Glomerular endothelial cell (primary cell): ENCODE data around the gene XBP1. TPM values are rescaled to one million over a fixed set of nuclear protein-coding genes. Genes with fewer than 3 reads are reported as not detected.
"Not testable (repeated sequence)": the region's sequence is repeated elsewhere in the genome, so short reads cannot be mapped to it uniquely, and the experiment has no call there.

ENCODE experiments used
- DNase-seq: peaks from one replicate; pipeline ENCODE4 v3.0.0-alpha.2; 2011; ENCODE audit warnings: low read depth, low spot score; ENCODE audit errors: extremely low read depth
- total RNA-seq: library from RNA; depleted of rRNA; stranded (reverse); fragments of >200 nt; gene quantifications from 2 replicates; pipeline ENCODE4 v1.2.3, GENCODE V29; 2015

Gene XBP1
- total RNA-seq, 1 donor from 2014 or later: 125 TPM

DNA sequence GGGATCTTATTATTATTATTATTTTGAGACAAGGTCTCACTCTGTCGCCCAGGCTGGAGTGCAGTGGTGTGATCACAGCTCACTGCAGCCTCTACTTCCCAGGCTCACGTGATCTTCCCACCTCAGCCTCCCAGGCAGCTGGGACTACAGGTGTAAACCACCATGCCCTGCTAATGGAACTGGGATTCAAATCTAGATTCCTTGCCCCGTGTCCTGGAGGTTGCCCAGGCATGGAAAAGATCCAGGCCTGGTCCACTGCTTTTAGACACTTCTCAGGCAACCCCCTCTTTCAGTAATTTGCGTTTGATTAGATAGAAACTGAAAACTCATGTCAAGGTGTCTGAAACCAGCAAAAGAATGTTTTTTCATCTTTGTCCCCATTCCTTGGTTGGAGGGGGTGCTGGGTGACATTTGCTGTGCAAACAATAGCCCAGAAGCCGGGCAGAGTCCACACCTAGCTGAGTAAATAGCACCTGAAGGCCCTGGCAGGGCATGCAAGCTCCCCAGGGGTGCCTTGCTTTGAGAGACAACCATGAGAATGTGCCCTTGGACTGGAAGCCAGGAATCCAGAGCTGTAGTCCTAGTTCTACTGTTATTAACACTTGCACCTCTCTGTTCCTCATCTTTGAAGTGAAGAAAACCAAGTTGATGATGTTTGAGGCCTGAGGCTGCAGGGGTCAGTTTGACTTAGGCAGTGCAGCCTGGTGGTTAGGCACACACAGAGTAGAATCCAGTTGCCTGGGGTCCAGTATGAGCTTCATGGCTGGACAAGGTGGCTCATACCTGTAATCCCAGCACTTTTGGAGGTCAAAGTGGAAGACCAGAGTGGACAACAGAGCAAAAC lies 19.1 kb upstream of the XBP1 start:
- no peak for DNase-seq

DNA sequence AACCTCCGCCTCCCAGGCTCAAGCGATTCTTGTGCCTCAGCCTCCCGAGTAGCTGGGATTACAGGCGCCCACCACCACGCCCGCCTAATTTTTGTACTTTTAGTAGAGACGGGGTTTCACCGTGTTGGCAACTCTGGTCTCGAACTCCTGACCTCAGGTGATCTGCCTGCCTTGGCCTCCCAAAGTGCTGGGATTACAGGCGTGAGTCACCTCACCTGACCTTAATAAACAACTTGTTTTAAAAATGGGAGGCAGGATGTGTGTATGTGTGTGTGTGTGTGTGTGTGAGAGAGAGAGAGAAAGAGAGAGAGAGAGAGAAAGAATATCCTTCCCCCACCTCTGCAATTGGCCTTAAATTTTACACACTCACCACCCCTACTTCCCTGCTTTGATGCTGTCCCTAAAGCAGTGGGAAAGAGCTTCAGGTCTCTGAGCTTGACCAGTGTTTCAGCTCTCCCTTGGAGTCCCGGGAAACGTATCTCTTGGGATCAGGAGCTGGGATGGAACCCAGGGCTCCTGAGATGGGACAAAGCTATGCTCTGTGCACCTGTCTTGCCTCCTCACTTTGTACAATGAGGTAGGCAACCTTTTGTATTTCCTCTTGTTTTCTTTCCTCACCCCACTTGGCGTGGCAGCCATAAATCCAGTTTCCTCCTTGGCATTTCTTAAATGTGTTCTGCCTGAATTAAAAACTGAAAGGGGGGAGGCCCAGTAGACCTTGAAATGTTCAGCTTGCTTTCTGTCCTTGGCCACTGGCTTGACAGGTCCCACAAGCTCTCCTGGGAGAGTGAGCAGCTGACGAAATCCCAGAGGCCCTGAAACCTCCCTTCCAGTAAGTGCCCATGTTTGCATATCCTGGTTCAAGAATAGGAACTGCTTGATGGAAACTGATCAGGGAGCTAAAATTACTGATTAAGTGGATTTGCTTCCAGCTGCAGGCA lies 17.8 kb upstream of the XBP1 start:
- no peak for DNase-seq

DNA sequence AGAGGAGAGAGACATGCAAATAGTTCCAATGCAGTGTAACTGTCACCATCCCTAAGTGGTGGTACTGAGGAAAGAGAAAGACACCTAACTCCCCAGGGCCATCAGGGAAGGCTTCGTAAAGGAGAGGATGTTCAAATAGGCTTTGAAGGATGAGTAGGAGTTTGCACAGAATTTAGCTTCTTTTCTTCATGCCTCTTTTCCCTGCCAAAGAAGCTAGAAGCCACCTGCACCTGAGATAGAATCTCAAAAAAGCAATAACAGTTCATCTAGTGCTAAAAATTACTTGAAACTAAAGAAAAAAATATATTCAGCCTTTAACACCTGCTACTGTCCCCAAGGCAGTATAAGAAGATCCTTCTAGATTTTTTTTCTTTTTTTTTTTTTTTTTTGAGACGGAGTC lies 16.7 kb upstream of the XBP1 start:
- no peak for DNase-seq

DNA sequence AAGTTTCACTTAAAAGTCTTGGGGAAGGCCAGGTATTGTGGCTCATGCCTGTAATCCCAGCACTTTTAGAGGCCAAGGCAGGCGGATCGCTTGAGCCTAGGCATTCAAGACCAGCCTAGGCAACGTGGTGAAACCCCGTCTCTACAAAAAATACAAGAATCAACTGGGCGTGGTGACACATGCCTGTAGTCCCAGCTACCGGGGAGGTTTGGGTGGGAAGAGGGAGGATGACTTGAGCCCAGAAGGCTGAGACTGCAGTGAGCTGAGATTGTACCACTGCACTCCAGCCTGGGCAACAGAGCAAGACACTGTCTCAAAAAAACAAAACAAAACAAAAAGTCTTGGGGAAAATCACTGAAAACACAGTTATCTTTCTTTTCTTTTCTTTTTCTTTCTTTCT lies 15.4 kb upstream of the XBP1 start:
- DNase-seq: no peak

DNA sequence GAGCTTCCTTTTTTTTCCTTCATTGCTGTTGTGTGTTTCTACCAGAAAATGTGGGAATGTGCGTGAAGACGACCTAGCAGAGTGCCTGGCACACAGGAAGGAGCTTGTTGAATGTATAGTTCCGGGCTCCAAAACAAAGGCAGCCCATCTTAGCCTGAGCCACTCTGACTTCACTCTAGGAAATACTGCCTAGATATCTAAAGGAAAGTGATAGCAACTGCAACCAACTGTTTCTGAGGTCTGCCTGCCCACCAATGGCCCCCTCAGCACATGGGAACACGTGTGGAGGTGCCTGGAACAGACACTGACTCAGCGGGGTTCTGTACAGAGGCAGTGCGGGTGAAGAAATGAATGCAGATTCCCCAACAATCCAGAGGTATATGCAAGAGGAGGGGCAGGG lies 14.7 kb upstream of the XBP1 start:
- DNase-seq: no peak

DNA sequence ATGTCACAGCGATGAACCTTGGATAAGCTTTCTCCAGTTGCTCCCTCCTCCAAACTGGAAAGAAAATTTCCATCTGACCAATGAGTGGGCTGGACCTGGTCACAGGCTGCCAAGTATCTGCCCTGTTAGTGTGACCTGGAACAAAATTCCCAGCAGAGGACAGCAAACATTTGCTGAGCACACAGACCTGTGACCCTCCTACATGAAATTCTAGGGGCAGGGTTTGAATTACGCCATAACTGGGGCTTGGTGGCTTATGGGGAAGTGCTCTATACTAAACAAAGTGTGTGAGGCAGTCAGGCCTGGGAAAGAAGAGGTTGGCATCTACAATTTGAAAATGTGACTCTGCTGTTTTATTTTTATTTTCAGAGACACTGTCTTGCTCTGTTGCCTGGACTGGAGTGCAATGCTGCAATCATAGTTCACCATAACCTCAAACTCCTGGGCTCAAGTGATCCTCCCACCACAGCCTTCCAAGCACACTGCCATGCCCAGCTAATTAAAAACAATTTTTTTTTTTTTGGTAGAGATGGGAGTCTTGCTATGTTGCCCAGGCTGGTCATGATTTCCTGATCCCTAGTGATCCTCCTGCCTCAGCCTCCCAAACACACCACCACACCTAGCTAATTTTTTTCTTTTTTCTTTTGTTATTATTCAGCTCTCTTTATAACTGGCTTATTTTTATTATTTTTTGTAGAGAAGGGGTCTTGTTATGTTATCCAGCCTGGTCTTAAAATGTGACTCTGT lies 13.6 kb upstream of the XBP1 start:
- no peak for DNase-seq

DNA sequence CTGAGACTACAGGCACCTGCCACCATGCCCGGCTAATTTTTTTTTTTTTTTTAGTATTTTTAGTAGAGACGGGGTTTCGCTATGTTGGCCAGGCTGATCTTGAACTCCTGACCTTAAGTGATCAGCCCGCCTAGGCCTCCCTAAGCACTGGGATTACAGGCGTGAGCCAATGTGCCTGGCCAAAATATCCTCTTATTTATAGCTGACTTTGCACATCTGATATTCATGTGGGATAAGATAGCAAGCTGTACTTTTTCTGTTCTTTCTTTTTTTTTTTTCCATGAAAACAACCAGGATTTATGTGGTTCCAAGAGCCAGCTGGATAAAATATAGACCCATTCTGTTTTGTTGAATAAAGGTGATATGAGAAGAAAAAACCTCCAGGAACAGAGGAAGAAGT lies 12.1 kb upstream of the XBP1 start:
- no peak for DNase-seq

DNA sequence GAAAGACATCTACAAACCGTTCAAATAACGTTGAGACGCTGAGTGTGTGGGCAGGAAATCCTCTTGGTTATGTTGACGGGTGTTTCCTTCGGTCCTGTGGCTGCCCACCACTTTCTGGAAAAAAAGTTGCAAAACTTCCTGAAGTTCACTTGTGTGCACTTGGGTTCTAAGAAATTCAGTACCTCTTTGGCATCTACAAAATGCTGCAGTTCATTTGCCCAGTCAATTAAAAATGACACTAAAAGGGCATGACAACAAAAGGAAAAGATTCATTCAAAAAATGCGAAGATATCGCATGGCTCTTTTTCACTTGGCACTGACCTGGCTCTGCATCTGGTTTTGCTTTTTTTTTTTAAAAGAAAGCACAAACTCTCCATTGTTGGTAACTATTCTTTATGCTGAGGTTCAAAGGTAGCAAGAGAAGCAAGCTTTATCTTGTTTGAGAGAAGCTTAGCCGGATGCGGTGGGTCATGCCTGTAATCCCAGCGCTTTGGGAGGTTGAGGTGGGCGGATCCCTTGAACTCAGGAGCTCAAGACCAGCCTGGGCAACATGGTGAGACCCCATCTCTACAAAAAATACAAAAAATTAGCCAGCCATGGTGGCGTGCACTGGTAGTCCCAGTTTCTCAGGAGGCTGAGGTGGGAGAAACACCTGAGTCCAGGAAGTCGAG lies 10.6 kb upstream of the XBP1 start:
- DNase-seq: peak; percentile 39

DNA sequence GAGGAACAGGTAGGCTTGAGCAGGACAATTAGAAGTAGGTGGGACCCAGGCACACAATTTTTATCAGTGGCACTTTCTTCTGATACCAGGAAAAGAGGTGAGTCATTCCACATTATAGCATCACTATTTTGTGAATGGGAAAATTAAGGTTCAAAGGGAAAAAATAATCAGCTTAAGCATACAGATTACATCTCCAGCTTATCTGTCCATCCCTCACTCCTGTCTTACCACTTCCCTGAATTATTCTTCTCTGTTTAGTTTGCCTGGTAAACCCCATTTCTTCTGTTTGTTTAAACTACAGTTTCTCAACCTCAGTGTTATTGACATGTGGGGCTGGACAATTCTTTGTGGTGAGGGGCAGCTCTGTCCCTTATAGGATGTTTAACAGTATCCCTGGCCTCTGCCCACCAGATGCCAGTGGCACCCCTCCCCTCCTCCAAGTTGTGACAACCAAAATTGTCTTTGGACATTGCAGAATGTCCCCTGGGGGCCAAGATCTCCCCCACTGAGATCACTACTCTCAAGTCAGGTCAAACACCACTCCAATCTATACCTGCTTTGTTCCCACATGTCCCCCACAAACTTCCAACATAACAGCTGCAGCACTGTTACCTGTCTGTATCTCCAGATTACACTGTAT lies 8.5 kb upstream of the XBP1 start:
- DNase-seq: no peak

DNA sequence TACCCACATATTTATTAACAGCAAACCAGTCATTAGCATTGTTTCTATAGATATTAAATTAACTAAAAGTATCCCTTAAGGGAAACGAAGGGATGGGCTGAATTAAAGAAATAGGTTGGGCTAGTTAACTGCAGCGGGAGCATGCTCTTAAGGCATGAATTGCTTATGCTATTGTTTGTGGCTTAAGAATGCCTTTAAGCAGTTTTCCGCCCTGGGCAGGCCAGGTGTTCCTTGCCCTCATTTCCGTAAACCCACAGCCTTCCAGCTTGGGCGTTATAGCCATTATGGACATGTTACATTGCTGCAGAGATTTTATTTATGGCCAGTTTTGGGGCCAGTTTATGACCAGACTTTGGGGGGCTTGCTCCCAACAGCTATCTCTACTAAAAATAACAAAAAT lies 5.1 kb upstream of the XBP1 start:
- DNase-seq: not testable (repeated sequence)

DNA sequence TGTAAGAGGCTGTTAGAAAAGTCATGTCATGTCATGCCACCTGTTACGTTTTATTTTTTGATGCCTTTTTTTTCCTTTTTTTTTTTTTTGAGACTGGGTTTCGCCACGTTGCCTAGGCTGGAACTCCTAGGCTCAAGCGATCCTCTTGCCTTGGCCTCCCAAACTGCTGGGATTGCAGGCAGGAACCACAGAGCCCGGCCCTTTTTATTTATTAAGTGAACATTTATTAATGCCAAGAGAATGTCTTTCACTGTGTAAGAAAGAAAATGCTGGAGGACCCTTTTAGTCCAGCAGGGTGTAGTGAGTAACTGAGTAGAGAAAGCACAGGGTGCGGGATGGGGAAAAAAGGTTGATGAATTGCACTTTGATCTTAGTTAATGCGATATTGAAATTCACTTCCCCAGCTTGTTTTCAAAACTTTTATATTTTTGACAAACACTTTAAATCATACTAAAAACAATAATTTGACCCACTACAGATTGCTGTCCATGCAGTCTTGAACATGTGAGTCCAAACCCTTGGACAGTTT lies 2.3 kb upstream of the XBP1 start:
- DNase-seq: no peak

DNA sequence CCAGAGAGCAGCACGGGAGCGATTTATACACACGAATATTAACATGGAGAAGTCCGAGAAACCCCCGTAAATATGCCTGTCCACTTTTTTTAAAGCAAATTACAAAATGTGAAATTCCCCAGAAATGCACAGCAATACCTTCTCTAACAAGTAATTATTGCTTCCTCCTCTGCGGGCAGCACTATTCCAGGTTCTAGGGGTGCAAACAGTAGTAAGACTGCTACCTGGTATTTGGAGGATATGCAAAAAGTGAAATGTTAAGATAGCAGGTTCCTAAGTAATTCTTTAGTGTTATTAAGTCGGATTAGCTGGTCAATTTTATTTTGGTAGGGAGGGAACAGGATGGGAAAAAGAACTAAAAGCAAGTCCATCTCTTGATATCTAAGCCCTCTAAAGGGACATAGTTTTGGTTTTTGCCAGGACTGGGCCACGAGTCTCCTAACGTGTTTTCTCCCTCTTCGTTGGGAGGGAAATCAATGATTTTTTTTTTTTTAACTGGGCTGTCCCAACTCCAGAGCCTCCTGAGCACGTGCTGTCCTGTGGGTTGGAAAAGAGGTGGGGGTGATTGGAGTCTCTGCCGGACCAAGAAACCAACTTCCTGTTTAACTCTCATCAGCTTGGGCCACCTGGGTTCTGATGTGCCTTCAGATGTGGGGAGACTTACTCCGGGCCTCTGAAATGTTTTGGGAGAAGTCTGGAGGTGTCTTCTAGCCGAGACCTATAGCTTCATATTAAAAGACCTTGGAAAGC lies 1.7 kb upstream of the XBP1 start:
- DNase-seq: no peak

DNA sequence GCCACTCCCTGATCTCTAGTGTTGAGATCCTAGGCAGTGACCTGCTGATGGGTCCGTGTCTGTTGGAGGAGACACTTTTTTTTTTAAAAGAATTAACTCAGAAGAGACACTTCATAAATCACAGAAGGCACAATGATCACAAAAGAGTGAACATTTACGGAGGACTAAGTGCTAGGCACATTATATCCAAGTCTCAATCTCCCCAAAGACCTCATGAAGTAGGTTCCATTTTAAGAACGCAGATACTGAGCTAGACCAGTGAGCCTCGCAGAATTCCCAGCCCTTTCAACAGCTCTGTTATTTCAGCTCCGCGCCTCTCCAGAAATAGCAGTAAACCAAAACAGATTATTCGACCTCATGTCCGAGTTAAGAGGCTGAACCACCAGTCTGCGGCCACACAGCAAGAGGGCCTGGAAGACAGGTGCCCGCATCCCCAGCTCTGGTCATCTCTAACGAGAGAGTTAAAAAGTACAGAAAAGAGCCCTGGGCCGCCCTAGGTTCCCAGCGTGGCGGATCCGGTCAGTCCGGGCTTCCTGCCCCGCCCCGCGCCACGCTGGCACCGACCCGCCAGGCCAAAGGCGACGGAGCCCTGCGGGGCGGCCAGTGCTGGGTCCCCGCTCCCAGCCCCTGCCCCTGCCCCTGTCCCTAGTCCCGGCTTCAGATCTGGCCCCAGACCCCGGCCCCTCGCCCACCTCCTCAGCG lies 612 bp downstream of the XBP1 start:
- peak; percentile 14 for DNase-seq

DNA sequence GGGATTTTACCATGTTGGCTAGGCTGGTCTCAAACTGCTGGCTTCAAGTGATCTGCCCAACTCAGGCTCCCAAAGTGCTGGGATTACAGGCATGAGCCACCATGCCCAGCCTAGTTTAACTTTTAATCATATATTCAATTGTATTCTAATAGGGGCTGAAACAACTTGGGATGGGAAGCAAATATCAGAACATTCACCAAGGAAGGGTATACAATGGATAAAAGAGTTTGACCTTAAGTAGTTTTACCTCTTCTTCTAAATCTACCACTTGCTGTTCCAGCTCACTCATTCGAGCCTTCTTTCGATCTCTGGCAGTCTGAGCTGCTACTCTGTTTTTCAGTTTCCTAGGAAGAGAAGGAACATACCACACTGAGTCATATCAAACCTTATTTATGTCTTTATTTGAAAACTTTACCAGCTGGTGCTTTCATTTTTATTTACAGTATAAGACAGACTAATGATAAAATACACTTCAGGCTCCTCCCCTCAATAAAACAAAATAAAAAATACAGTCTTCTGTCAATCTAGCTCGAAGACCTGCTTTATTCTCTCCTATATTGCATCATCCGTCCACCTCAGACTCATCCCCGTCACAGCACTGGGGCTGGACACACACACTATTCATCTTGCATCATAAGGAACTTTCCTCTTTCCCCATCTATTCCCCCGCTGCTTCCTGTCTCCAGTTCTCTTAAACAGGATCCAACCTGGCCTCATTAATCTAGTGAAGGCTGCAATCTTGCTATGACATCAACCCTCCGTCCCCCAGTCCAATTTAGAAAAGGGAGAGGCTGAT lies 1.4 kb downstream of the XBP1 start:
- DNase-seq: peak; percentile 47

DNA sequence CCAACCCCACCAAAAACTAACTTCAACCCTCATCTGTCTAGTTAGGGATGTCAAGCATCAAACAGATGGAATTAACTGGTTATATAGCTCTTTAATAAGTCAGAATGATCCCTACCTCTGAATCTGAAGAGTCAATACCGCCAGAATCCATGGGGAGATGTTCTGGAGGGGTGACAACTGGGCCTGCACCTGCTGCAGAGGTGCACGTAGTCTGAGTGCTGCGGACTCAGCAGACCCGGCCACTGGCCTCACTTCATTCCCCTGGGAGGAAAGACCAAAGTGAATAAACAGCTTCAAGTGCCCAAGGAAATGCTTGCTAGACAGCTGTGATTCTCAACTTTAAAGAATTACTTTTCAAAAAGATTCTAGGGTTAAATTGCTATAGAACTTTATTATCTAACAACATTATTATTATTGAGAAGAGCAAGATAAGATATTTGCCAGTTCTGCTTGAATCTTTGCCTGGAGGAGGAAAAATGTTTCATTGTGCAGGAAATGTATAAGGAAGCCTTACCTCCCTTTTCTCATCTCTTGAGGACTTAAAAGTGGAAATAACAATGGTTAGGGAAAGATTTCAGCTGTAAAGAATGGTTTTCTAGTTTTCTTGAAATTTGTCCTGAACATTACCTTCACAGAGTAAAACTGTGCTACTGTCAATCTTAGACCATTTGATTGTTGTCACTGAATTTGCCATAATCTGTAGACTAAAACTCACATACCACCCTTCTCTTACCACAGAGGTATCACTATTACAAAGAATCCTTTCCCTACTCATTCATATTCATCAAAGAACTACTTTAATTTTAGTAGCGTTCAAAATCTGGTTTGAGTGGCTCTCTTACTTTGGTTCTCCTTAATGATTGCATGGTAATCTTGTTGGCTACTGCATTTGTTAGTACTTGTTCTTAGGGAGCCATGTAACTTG lies 4.2 kb downstream of the XBP1 start:
- DNase-seq: no peak

DNA sequence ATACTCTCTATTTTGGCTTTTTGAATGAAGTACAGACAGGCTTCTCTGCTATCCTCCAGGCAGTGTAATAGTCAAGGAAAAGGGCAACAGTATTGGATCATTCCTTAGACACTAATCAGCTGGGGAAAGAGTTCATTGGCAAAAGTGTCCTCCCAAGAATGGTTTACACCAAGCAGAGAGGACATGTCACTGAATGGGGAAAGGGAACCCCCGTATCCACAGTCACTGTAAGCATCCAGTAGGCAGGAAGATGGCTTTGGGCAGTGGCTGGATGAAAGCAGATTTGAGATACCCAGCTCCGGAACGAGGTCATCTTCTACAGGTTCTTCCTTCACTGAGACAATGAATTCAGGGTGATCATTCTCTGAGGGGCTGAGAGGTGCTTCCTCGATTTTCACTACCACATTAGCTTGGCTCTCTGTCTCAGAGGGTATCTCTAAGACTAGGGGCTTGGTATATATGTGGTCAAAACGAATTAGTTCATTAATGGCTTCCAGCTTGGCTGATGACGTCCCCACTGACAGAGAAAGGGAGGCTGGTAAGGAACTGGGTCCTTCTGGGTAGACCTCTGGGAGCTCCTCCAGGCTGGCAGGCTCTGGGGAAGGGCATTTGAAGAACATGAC lies 5.2 kb downstream of the XBP1 start:
- no peak for DNase-seq
